HG03469 (cell line): Measurements from ENCODE around the gene FAM161A.

Experiments used
- ATAC-seq: cut with Tn5 transposase; IDR thresholded peaks from one replicate; pipeline ENCODE4 v1.9.1; 2021; ENCODE audit warnings: mild to moderate bottlenecking, moderate library complexity, moderate number of reproducible peaks; ENCODE audit not compliant: unreplicated experiment

FAM161A gene

GRCh38 chr2:61786876-61787275 lies 67.0 kb downstream of the FAM161A start:
- no peak for ATAC-seq

- ATAC-seq, result no peak
These were observed 68.3 kb downstream of the FAM161A start for GRCh38 chr2:61785583-61785982.

DNA sequence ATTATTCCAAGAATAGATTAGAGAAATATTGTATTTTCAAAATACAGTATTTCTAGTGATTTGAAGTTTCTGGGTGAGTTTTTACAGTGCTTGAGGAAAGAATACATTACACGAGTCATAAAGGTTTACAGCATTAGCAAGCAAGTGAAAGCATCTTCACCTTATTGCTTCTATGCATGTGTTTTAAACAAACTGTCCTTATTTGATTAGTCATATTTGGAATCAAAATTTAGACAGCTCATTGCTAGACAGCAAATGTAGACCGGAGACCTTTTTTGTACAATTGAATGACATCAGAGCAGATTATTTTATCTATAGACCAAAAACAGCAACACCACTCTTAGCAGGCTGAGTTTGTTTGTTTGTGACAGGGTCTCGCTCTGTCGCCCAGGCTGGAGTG lies 69.2 kb downstream of the FAM161A start:
- ATAC-seq, result no peak

GRCh38 chr2:61775956-61776570 lies 77.8 kb downstream of the FAM161A start:
- ATAC-seq, result no peak
